C4-2B (cell line): ENCODE results near the gene CAVIN2.

Experiments used
- H3K27ac ChIP-seq: fragments of 450-650 bp; 2 replicates; pipeline ENCODE4 v1.5.1; 2017
- CTCF ChIP-seq: fragments of 450-650 bp; conservative IDR thresholded peaks from 2 replicates; pipeline ENCODE4 v1.5.1; 2017; ENCODE audit warnings: mild to moderate bottlenecking
- ZFX ChIP-seq: fragments of 450-650 bp; IDR thresholded peaks from 2 replicates; pipeline ENCODE4 v1.6.1; 2017

The CAVIN2 gene

GRCh38 chr2:191818725-191819350, 28.1 kb downstream of the CAVIN2 start:
- TF ChIP-seq ZFX: no peak
- TF ChIP-seq CTCF: no peak
- H3K27ac ChIP-seq: no peak overlapping the region

GRCh38 chr2:191818133-191818532, 28.8 kb downstream of the CAVIN2 start:
- TF ChIP-seq CTCF: no peak
- TF ChIP-seq ZFX: no peak
- no peak overlapping the region for H3K27ac ChIP-seq

GRCh38 chr2:191815010-191815409, 31.9 kb downstream of the CAVIN2 start:
- TF ChIP-seq CTCF (no peak), ZFX (no peak)
- no peak overlapping the region for H3K27ac ChIP-seq

GRCh38 chr2:191813943-191814342, 32.9 kb downstream of the CAVIN2 start:
- no peak overlapping the region for H3K27ac ChIP-seq
- TF ChIP-seq CTCF (no peak), ZFX (no peak)

GRCh38 chr2:191811807-191812602, 34.9 kb downstream of the CAVIN2 start:
- TF ChIP-seq CTCF (peak; percentile 82), ZFX (no peak)
- no peak overlapping the region for H3K27ac ChIP-seq

- H3K27ac ChIP-seq: no peak overlapping the region
- TF ChIP-seq CTCF (no peak), ZFX (no peak)
Observed at GRCh38 chr2:191806396-191806795, 40.5 kb downstream of the CAVIN2 start.

GRCh38 chr2:191804766-191805165, 42.1 kb downstream of the CAVIN2 start:
- no peak overlapping the region for H3K27ac ChIP-seq
- TF ChIP-seq ZFX (no peak), CTCF (no peak)
